ENCODE data around the gene HLA-DMB.

The HLA-DMB gene

GRCh38 chr6:32971581-32972352 lies 30.9 kb upstream of the HLA-DMB start:
- peak; percentile 100 for DNase-seq

GRCh38 chr6:32971242-32971580 lies 30.4 kb upstream of the HLA-DMB start:
- DNase-seq: no peak

- peak; percentile 91 for DNase-seq
These were observed 29.8 kb upstream of the HLA-DMB start for GRCh38 chr6:32970413-32971241.

- peak; percentile 90 for DNase-seq
These were observed 29.0 kb upstream of the HLA-DMB start for GRCh38 chr6:32969685-32970412.

GRCh38 chr6:32968867-32969684 lies 28.2 kb upstream of the HLA-DMB start:
- DNase-seq: peak; percentile 87

GRCh38 chr6:32968093-32968866 lies 27.5 kb upstream of the HLA-DMB start, which contains the start of gene BRD2:
Gene BRD2 (plus strand): TSS chr6:32968594. CDS start chr6:32972899, 4,305 bp downstream.
- DNase-seq: peak; percentile 99

GRCh38 chr6:32967151-32968091 lies 26.6 kb upstream of the HLA-DMB start:
- peak; percentile 74 for DNase-seq

- DNase-seq: no peak
These were observed 23.9 kb upstream of the HLA-DMB start for GRCh38 chr6:32964776-32965175.

GRCh38 chr6:32963866-32964265 lies 23.0 kb upstream of the HLA-DMB start:
- DNase-seq: no peak

- DNase-seq: no peak
These were observed 21.5 kb upstream of the HLA-DMB start for GRCh38 chr6:32962213-32962826.

GRCh38 chr6:32960563-32960962 lies 19.7 kb upstream of the HLA-DMB start:
- no peak for DNase-seq

- no peak for DNase-seq
These were observed 15.3 kb upstream of the HLA-DMB start for GRCh38 chr6:32956176-32956575.

GRCh38 chr6:32954986-32955802 lies 14.4 kb upstream of the HLA-DMB start:
- peak; percentile 63 for DNase-seq

GRCh38 chr6:32954267-32954666 lies 13.4 kb upstream of the HLA-DMB start:
- DNase-seq: no peak

- no peak for DNase-seq
These were observed 12.9 kb upstream of the HLA-DMB start for GRCh38 chr6:32953775-32954174.

- peak; percentile 88 for DNase-seq
These were observed 12.2 kb upstream of the HLA-DMB start, which contains the start of gene HLA-DMA for GRCh38 chr6:32952817-32953739. Gene HLA-DMA (minus strand): TSS chr6:32953097. CDS start chr6:32953036, 61 bp downstream.

- no peak for DNase-seq
These were observed 9.6 kb upstream of the HLA-DMB start for GRCh38 chr6:32950449-32950848.

- DNase-seq: no peak
These were observed 9.2 kb upstream of the HLA-DMB start for GRCh38 chr6:32950010-32950409.

All from activated effector memory CD4-positive, alpha-beta T cell treated with anti-CD3 and anti-CD28 coated beads, Interleukin-2, amount 50 U/mL, for 16 hours (primary cell).